GM13976 (cell line): ENCODE results near the gene UBR4.

ENCODE experiments used
- DNase-seq: peaks from one replicate; pipeline ENCODE4 v3.0.0; 2012; ENCODE audit warnings: low spot score
- in situ Hi-C: fragments of 300-500 bp; cut with MboI; formaldehyde crosslinking; loops from one replicate; pipeline ENCODE4 v1.12.0; 2022; ENCODE audit warnings: low sequenced_read_pairs, mixed read lengths, inconsistent platforms; ENCODE audit not compliant: unreplicated experiment
- TF ChIP-seq, protein P1 (sequence below): IDR thresholded peaks from 2 replicates; pipeline ENCODE4 v1.5.1; 2012; ENCODE audit warnings: borderline replicate concordance, mild to moderate bottlenecking; ENCODE audit not compliant: insufficient read depth; ENCODE audit errors: extremely low read depth, missing control alignments, control extremely low read depth

Gene UBR4

GRCh38 chr1:19206947-19207346 is 3.1 kb downstream of the UBR4 start:
- DNase-seq, result no peak
- TF ChIP-seq, protein P1, sequence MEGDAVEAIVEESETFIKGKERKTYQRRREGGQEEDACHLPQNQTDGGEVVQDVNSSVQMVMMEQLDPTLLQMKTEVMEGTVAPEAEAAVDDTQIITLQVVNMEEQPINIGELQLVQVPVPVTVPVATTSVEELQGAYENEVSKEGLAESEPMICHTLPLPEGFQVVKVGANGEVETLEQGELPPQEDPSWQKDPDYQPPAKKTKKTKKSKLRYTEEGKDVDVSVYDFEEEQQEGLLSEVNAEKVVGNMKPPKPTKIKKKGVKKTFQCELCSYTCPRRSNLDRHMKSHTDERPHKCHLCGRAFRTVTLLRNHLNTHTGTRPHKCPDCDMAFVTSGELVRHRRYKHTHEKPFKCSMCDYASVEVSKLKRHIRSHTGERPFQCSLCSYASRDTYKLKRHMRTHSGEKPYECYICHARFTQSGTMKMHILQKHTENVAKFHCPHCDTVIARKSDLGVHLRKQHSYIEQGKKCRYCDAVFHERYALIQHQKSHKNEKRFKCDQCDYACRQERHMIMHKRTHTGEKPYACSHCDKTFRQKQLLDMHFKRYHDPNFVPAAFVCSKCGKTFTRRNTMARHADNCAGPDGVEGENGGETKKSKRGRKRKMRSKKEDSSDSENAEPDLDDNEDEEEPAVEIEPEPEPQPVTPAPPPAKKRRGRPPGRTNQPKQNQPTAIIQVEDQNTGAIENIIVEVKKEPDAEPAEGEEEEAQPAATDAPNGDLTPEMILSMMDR, result no peak
- in situ Hi-C loops, result no loop called here

- TF ChIP-seq, protein P1, result no peak
- in situ Hi-C loops, result no loop called here
- DNase-seq, result no peak
Observed at GRCh38 chr1:19205845-19206244, 4.2 kb downstream of the UBR4 start.

- TF ChIP-seq, protein P1, result no peak
- in situ Hi-C loops, result no loop called here
- peak; percentile 56 for DNase-seq
Observed at GRCh38 chr1:19205403-19205802, 4.7 kb downstream of the UBR4 start.

DNA sequence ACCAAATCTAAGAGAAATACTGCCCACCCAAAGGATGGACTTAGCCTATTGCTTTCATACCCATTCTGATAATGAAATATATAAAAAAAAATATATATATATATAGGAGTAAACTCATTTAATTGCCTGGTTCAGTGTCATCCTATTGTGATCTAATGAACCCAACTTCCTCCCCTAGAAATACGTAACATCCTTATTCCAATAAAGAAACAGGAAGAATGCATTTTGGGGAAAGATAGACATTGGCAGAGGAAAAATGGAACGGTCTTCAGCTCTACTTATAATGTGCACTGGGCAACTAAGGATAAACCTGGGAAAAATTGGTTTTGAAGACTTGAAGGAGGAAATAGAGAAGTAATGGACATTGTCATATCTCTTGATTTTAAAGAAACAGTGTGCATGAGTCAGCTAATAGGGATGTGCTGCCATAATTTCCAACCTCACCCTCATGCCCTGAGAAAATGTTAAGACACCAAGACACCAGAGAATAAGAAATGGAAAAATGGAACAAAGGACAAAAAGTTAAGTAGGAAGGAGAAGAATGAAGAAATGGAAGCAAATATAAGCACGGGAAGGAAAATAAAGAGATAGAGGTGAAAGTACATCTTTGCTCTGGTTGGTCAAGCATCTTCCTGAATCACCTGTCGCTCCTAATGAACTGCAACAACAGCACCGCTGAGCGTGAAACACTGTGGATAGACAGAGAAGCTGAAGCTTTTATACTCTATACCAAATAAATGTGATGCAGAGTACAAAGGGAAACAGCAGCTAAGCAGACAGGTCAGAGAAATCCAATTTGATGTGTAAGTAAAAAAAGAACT is 5.4 kb downstream of the UBR4 start:
- TF ChIP-seq, protein P1, result no peak
- DNase-seq, result no peak
- in situ Hi-C loops, result no loop called here

DNA sequence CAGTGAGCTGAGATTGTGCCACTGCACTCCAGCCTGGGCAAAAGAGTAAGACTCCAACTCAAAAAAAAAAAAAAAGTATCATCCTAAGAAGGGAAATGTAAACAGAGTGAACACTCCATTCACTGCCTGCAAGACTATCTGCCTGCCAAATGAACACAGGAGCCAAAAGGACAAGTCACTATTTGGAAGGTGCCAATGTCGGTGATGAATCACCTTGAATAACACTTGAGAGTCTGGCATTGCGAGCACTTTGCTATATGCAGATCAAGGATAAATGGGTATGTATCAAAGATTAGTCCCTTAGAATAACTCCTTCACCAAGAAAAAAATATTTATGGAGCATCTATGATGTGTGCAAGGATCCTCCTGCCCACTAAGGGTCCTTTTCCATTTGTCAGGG is 6.6 kb downstream of the UBR4 start:
- no peak for DNase-seq
- in situ Hi-C loops, result no loop called here
- TF ChIP-seq, protein P1, result no peak

DNA sequence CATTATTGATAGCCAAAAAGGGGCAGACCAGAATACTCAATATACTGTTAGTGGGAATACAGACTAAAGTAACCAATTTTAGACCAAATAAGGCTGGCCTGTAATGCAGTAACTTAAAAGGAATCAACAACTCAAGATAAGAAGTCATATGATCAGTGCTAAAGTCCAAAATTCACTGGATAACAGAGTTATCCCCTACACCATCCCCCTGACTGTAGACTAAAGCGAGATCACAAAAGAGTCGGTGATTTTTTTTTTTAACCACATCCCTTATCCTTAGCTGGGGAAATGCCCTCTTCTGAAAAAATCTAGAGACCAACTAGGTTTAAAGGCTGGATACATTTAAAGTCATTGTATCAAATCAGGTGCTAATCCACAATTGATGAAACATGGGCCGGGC is 7.7 kb downstream of the UBR4 start:
- no peak for DNase-seq
- in situ Hi-C loops, result no loop called here
- TF ChIP-seq, protein P1, result no peak
